ENCODE measurements around the gene CCDC175.

CCDC175 gene

DNA sequence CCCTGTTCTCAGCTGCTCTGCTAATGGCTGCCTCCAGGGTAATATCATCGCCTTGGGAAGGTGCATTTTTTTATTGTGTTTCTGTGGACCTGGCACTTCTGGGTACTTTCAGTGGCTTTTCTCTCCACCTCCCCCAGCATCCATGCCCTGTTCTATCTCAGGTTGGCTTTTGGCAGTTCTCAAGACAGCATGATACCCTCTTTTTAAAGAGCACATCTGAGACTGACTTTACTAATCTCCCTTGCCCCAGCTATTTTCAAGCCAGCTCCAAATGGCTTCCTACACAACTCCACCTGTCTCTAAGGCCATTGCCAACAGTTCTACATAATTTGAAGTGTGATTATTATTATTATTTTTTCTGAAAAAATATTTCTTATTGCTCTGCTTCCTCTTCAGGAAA is 39.1 kb downstream of the CCDC175 start:
- TF ChIP-seq, protein P1, sequence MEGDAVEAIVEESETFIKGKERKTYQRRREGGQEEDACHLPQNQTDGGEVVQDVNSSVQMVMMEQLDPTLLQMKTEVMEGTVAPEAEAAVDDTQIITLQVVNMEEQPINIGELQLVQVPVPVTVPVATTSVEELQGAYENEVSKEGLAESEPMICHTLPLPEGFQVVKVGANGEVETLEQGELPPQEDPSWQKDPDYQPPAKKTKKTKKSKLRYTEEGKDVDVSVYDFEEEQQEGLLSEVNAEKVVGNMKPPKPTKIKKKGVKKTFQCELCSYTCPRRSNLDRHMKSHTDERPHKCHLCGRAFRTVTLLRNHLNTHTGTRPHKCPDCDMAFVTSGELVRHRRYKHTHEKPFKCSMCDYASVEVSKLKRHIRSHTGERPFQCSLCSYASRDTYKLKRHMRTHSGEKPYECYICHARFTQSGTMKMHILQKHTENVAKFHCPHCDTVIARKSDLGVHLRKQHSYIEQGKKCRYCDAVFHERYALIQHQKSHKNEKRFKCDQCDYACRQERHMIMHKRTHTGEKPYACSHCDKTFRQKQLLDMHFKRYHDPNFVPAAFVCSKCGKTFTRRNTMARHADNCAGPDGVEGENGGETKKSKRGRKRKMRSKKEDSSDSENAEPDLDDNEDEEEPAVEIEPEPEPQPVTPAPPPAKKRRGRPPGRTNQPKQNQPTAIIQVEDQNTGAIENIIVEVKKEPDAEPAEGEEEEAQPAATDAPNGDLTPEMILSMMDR (IDR thresholded peaks at IDR 0.05; ENCODE audit: insufficient read depth, low read length, missing control alignments), result no peak
- CTCF ChIA-PET, result interaction anchor here (0.9 to 2.1 kb wide), 2 partner anchors 30 to 40 kb away, joined by 4 to 5 read pairs; partner anchors contain the start of gene CCDC175
- no peak for DNase-seq (ENCODE audit: low read depth, low spot score)
- POLR2A ChIA-PET, result no interaction called here
- no peak overlapping the region for H3K4me3 ChIP-seq (ENCODE audit: low read depth, low read length)

DNA sequence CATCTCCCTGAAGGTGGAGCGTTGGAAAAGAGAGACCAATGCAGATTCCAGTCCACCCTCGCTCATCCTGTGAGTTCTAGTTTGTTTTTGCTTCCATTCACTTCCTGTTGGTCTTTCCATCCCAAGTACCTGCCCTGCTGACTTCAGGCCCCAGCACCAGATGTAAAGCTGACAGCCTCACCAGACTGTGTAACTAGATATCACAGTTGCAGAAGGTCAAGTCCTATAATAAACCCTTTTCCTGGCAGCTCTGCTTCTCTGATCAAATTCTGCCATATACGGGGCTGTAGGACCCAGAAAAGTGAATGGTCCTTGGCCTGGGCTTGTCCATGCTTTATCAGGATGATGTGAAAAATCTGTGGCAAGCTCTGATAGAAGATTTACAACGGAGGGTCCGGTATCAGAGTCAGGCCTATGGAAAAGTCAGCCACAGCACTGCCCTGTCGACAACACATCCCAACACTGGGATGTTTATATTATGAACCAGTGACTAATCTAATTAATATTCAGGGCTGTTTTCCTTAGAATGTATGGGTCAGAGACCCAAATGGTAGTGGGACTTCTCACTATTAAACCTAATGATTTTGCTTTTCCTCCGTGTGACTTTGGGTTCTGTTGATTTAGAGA is 42.1 kb downstream of the CCDC175 start:
- TF ChIP-seq, protein P1 (IDR thresholded peaks at IDR 0.05; ENCODE audit: insufficient read depth, low read length, missing control alignments), result no peak
- H3K4me3 ChIP-seq (ENCODE audit: low read depth, low read length), result no peak overlapping the region
- no peak for DNase-seq (ENCODE audit: low read depth, low spot score)
- ChIA-PET POLR2A (no interaction called here), CTCF (no interaction called here)

DNA sequence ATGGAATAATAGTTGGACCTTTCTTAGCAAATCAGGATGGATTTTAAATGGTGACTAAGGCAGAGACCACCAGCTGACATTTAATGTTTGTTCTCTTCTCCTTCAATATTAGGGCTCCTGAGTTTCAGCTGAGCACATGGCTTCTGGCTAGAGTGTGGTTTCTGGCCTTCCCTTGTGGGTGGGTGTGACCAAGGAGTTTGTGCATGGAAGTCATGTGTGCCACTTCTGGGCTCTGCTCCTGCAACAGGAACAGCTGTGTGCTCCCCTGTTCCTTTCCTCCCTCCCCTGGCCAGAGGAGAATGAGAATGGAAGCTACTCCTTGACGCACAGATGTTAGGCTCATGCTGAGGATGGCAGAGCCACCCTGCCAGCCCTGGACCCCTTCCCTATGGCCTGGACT is 44.2 kb downstream of the CCDC175 start:
- no peak for DNase-seq (ENCODE audit: low read depth, low spot score)
- ChIA-PET CTCF (no interaction called here), POLR2A (no interaction called here)
- H3K4me3 ChIP-seq (ENCODE audit: low read depth, low read length), result no peak overlapping the region
- TF ChIP-seq, protein P1 (IDR thresholded peaks at IDR 0.05; ENCODE audit: insufficient read depth, low read length, missing control alignments), result no peak

DNA sequence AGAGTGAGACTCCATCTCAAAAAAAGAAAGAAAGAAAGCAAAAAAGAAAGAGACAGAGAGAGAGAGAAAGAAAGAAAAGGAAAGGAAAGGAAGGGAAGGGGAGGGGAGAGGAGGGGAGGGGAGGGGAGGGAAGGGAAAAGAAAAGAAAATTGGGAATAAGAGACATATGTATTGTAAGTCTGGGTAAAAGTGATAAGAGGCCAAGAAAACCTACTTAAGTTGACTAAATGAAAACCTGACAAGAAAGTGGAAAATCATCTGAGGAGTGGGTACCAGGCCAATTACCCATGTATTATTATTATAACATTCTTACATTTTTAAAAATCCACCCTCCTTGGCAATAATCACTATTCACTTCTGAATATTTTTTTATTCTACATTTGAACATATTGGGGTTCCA is 46.3 kb downstream of the CCDC175 start:
- TF ChIP-seq, protein P1 (IDR thresholded peaks at IDR 0.05; ENCODE audit: insufficient read depth, low read length, missing control alignments), result no peak
- no peak for DNase-seq (ENCODE audit: low read depth, low spot score)
- ChIA-PET CTCF (no interaction called here), POLR2A (no interaction called here)
- H3K4me3 ChIP-seq (ENCODE audit: low read depth, low read length), result no peak overlapping the region

DNA sequence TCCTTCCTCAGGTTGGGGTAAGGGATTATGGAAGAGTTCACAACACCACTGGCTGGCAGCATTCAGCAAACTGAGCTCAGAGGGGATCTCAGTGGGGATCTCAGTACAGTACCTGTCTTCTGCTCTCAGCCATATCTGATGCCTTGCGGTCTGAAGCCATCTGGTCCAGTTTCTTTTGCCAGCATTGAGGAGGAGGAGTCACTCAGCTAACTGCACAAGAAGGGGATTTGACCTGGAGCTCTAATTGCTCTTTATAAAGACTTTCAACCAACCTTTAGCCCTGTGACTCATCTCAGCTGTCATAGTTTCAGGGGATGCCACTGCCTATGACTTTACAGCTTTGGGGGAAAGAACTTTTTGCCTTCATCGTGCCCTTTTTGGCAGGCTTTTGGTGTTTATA is 47.4 kb downstream of the CCDC175 start:
- no peak overlapping the region for H3K4me3 ChIP-seq (ENCODE audit: low read depth, low read length)
- TF ChIP-seq, protein P1 (IDR thresholded peaks at IDR 0.05; ENCODE audit: insufficient read depth, low read length, missing control alignments), result no peak
- ChIA-PET POLR2A (no interaction called here), CTCF (no interaction called here)
- DNase-seq (ENCODE audit: low read depth, low spot score), result no peak

DNA sequence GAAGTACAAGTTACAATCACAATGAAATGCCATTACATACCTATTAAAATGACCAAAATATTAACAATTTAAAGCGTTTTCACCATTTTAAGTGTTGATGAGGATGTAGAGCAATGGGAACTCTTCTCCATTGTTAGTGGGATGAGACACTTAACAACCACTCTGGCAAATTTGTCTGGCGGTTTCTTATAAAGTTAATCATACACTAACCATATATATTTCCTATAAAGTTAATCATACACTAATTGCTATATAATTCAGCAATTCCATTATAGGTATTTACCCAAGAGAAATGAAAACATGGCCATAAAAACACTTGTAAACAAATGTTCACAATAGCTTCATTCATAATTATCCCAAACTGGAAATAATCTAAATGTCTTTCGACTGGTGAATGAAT is 56.4 kb downstream of the CCDC175 start:
- no peak for DNase-seq (ENCODE audit: low read depth, low spot score)
- POLR2A ChIA-PET, result no interaction called here
- H3K4me3 ChIP-seq (ENCODE audit: low read depth, low read length), result no peak overlapping the region
- CTCF ChIA-PET, result interaction anchor here (0.7 kb wide), 1 partner anchor 56 kb away, joined by 3 read pairs; the partner anchor contains the start of gene CCDC175
- TF ChIP-seq, protein P1 (IDR thresholded peaks at IDR 0.05; ENCODE audit: insufficient read depth, low read length, missing control alignments), result no peak
